Stimulated activated CD4-positive, alpha-beta T cell treated with anti-CD3 and anti-CD28 coated beads, Interleukin-1b, Interleukin-23, amount 100 ng/mL, for 48 hours (primary cell): ENCODE results near the gene UNC5B.

Source experiments
- DNase-seq: peaks from one replicate; pipeline ENCODE4 v3.0.0-alpha.2; 2020

UNC5B gene

GRCh38 chr10:71349406-71349805 is 137.0 kb downstream of the UNC5B start:
- no peak for DNase-seq

DNA sequence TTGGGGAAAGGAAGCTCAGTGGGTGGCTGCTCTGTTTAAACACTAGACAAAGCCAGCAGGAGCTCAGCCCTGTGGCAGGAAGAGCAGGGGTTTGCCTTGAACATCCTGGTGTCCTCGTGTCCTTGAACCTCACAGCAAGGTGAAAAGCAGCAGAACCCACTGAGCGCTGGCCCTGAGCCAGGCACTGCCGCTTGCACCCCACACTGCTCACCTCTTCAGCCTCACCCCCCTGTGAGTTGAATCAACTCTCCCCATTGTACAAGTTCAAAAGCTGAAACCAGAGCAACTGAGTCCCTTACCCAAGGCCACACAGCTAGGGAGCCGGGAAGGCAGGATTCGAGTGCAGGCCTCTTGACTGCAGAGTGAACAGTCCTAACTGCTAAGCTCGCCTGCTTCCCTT is 138.7 kb downstream of the UNC5B start:
- no peak for DNase-seq

GRCh38 chr10:71351628-71352319 is 139.4 kb downstream of the UNC5B start:
- DNase-seq, result no peak
